GM12878 (cell line): ENCODE data around the gene EPB41. TPM values are rescaled to one million over a fixed set of nuclear protein-coding genes. Genes with fewer than 3 reads are reported as not detected.

ENCODE experiments used
- ATAC-seq: fragments of 200-7000 bp; cut with Tn5 transposase; 3 replicates; pipeline ENCODE4 v1.9.1; 2020; ENCODE audit warnings: mild to moderate bottlenecking, moderate library complexity
- BruUV-seq: library from RNA; stranded (reverse); fragments of 400-500 nt; replicated peaks from 2 replicates; lab custom pipeline; 2021; lab: Mats Ljungman, UMichigan
- CTCF ChIA-PET: fragments of 300-600 bp; sonication (Branson Sonifier 250); formaldehyde crosslinking; extraction: SDS; loops from one replicate; lab custom pipeline; 2021; ENCODE audit warnings: inconsistent platforms; lab: Yijun Ruan, JAX
- POLR2A ChIA-PET: fragments of 350-600 bp; formaldehyde crosslinking; extraction: SDS; loops from one replicate; lab custom pipeline; 2021; ENCODE audit warnings: inconsistent platforms; lab: Charles Lee
- RAD21 ChIA-PET: fragments of 300-600 bp; sonication (Branson Sonifier 250); formaldehyde crosslinking; loops from one replicate; lab custom pipeline; 2023; ENCODE audit warnings: antibody characterized with exemption; ENCODE audit not compliant: unreplicated experiment; lab: Charles Lee
- SMC1A ChIA-PET: fragments of 300-600 bp; sonication (Branson Sonifier 250); formaldehyde crosslinking; loops from one replicate; lab custom pipeline; 2023; ENCODE audit not compliant: unreplicated experiment, uncharacterized antibody; lab: Charles Lee
- DNase-seq: peaks from one replicate; pipeline ENCODE4 v3.0.0-alpha.2; 2011; ENCODE audit warnings: low read depth, low spot score
- FAIRE-seq: peaks from 3 replicates; lab custom pipeline; 2011; peaks lifted over from hg19 to GRCh38; lab: Jason Lieb, UNC
- H2AFZ ChIP-seq: 2 replicates; pipeline ENCODE4 v1.6.0; 2011; ENCODE audit warnings: low read depth, low read length, control low read depth; ENCODE audit not compliant: control insufficient read depth
- H3K27ac ChIP-seq: 2 replicates; pipeline ENCODE4 v1.5.1; 2011; ENCODE audit warnings: control low read depth; ENCODE audit not compliant: control insufficient read depth, insufficient read depth
- H3K27me3 ChIP-seq, 2 experiments: replicated peaks in 1 of 2; 2 replicates each; pipeline versions ENCODE4 v1.6.0 to v1.6.1; 2011; ENCODE audit warnings: low read length in 1 of 2; ENCODE audit not compliant: control insufficient read depth in 2 of 2, insufficient read depth in 2 of 2
- H3K36me3 ChIP-seq, 2 experiments: 2 replicates each; pipeline ENCODE4 v1.5.1; 2011; ENCODE audit warnings: low read length in 1 of 2; ENCODE audit not compliant: control insufficient read depth in 2 of 2, insufficient read depth in 2 of 2
- H3K4me1 ChIP-seq: 2 replicates; pipeline ENCODE4 v1.6.1; 2011; ENCODE audit warnings: mild to moderate bottlenecking, low read length, moderate library complexity, mixed read lengths; ENCODE audit not compliant: control insufficient read depth, insufficient read depth
- H3K4me2 ChIP-seq: 2 replicates; pipeline ENCODE4 v1.6.0; 2011; ENCODE audit warnings: control low read depth; ENCODE audit not compliant: control insufficient read depth, insufficient read depth
- H3K4me3 ChIP-seq: fragments of 200-600 bp; sonication (generic); 2 replicates; pipeline ENCODE4 v1.5.1; 2016
- H3K79me2 ChIP-seq: 2 replicates; pipeline ENCODE4 v1.6.0; 2011; ENCODE audit warnings: low read length; ENCODE audit not compliant: control insufficient read depth, insufficient read depth
- H3K9ac ChIP-seq: 2 replicates; pipeline ENCODE4 v1.8.0; 2011; ENCODE audit warnings: low read length, control low read depth, mixed read lengths; ENCODE audit not compliant: control insufficient read depth, insufficient read depth
- H3K9me3 ChIP-seq: replicated peaks from 3 replicates; pipeline ENCODE4 v1.5.1; 2011; ENCODE audit warnings: mild to moderate bottlenecking, low read length; ENCODE audit not compliant: control insufficient read depth, insufficient read depth
- H4K20me1 ChIP-seq: 2 replicates; pipeline ENCODE4 v1.6.0; 2011; ENCODE audit not compliant: control insufficient read depth, insufficient read depth
- BACH1 ChIP-seq: fragments of 450-650 bp; IDR thresholded peaks from 2 replicates; pipeline ENCODE4 v1.6.1; 2017; ENCODE audit warnings: mild to moderate bottlenecking, borderline replicate concordance
- IRF4 ChIP-seq: IDR thresholded peaks from 2 replicates; pipeline ENCODE4 v1.6.1; 2011; ENCODE audit warnings: low read depth, low read length
- JUNB ChIP-seq: IDR thresholded peaks from 2 replicates; pipeline ENCODE4 v1.6.1; 2016; ENCODE audit warnings: antibody characterized with exemption, mild to moderate bottlenecking
- NR2C2 ChIP-seq: IDR thresholded peaks from 2 replicates; pipeline ENCODE4 v1.6.1; 2011; ENCODE audit warnings: borderline replicate concordance, low read depth; ENCODE audit not compliant: control insufficient read depth, insufficient read length
- PAX5 ChIP-seq: IDR thresholded peaks from 2 replicates; pipeline ENCODE4 v1.6.1; 2011; ENCODE audit warnings: low read depth, low read length, borderline replicate concordance
- PBX3 ChIP-seq: IDR thresholded peaks from 2 replicates; pipeline ENCODE4 v1.6.1; 2011; ENCODE audit warnings: mild to moderate bottlenecking, low read depth, low read length, moderate library complexity; ENCODE audit not compliant: insufficient replicate concordance
- POU2F2 ChIP-seq: IDR thresholded peaks from 3 replicates; pipeline ENCODE4 v1.6.1; 2011; ENCODE audit warnings: low read depth, mild to moderate bottlenecking, low read length, borderline replicate concordance
- RCOR1 ChIP-seq: conservative IDR thresholded peaks from 2 replicates; pipeline ENCODE4 v1.6.1; 2012; ENCODE audit warnings: low read depth, low read length, improper control_type of control experiment
- SIN3A ChIP-seq: IDR thresholded peaks from 2 replicates; pipeline ENCODE4 v1.6.1; 2012; ENCODE audit warnings: low read depth, low read length, improper control_type of control experiment
- TBL1XR1 ChIP-seq: IDR thresholded peaks from 2 replicates; pipeline ENCODE4 v1.6.1; 2012; ENCODE audit warnings: low read depth, low read length, improper control_type of control experiment
- ZBTB4 ChIP-seq: fragments of 450-650 bp; formaldehyde crosslinking; IDR thresholded peaks from 2 replicates; pipeline ENCODE4 v1.4.0; 2022; ENCODE audit warnings: mild to moderate bottlenecking, moderate library complexity
- ZNF384 ChIP-seq: IDR thresholded peaks from 2 replicates; pipeline ENCODE4 v1.6.1; 2012; ENCODE audit warnings: low read depth, mild to moderate bottlenecking, low read length, improper control_type of control experiment, borderline replicate concordance
- WGBS: methylation state at CpG from one replicate; pipeline ENCODE4 v1.1.6; 2016; ENCODE audit warnings: low lambda C conversion rate; ENCODE audit not compliant: insufficient replicate concordance, insufficient coverage; ENCODE audit errors: missing lambda C conversion rate; 5-methylcytosine and 5-hydroxymethylcytosine counted together
- in situ Hi-C: fragments of 300-500 bp; cut with MboI; formaldehyde crosslinking; loops from 9 replicates; pipeline ENCODE4 v1.14.3; 2018; ENCODE audit warnings: mixed read lengths
- intact Hi-C: fragments of 100-400 bp; cut with micrococcal nuclease; formaldehyde crosslinking; loops from one replicate; pipeline ENCODE4 v1.14.2; 2022; ENCODE audit not compliant: unreplicated experiment
- polyA plus RNA-seq, 11 experiments: library from polyadenylated mRNA; depleted of rRNA in 4 of 11; unstranded in 6 of 11; stranded (reverse) in 5 of 11; fragments of >200 nt; fragmentation: Nextera tagmentation in 4 of 11; fragmentation: Illumina TruSeq in 1 of 11; extraction: Ambion mirVana in 4 of 11; extraction: Trizol in 1 of 11; gene quantifications; 1 replicate in 1 of 11; 2 replicates in 10 of 11; pipeline versions ENCODE4 v1.2.1 to v1.2.3, GENCODE V29; 2011 to 2016; ENCODE audit warnings: inconsistent platforms in 2 of 11, missing spikeins in 2 of 11, low read depth in 1 of 11
- total RNA-seq, 4 experiments: library from RNA; depleted of rRNA in 3 of 4; stranded (reverse); fragments of >200 nt in 3 of 4; fragmentation: Illumina TruSeq in 1 of 4; extraction: Trizol in 1 of 4; gene quantifications; 2 replicates each; pipeline versions ENCODE4 v1.2.1 to v1.2.3, GENCODE V29; 2013 to 2021
- TF ChIP-seq, protein P1 (sequence below): IDR thresholded peaks from 2 replicates; pipeline ENCODE4 v1.6.1; 2012; ENCODE audit warnings: mild to moderate bottlenecking, low read depth, low read length
- TF ChIP-seq, protein P2 (sequence below): fragments of 150-350 bp; IDR thresholded peaks from 2 replicates; pipeline ENCODE4 v1.6.1; 2014; ENCODE audit warnings: mild to moderate bottlenecking, low read depth, low read length

Gene EPB41
- total and polyA plus RNA-seq, 10 of the 15 experiments (the other 5 are each of a cell fraction or from before 2014, with no cell fraction given): 1.1 to 77.6 (median 58.8) TPM

DNA sequence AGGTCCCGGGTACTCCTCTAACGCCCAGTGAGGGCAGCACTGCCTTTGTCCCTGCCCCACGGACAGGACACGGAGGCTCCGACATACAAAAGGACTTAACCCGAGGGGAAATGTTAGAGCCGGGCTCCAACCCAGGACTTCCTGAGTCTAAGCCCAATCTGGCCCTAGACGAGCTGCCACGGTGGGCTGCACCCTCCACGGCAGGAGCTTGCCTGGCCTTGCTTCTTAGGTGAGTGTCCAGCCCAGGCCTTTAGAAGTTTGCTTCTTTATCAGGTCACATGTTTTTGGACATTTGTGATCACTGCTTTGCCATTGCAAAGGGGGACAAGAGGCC, 220.3 kb downstream of the EPB41 start:
- Histone ChIP-seq H3K36me3 (no peaks in the 10 kb centered on the region), H3K27me3 (no peaks in the 10 kb centered on the region), H3K27ac (no peak overlapping the region), H2AFZ (no peak overlapping the region), H3K9me3 (no peaks in the 10 kb centered on the region), H3K9ac (no peak overlapping the region), H3K4me1 (no peaks in the 10 kb centered on the region), H4K20me1 (no peaks in the 10 kb centered on the region), H3K4me3 (no peak overlapping the region), H3K79me2 (no peaks in the 10 kb centered on the region), H3K4me2 (no peak overlapping the region)
- ATAC-seq (no peak), DNase-seq (no peak), FAIRE-seq (no peak)
- POLR2A ChIA-PET: no interaction called here
- intact Hi-C loops (no loop called here), in situ Hi-C loops (no loop called here)
- SMC1A ChIA-PET: no interaction called here
- WGBS: 24% methylated on average over 10 of the region's 10 CpGs
- CTCF ChIA-PET: interaction anchor here (1.0 kb wide), 1 partner anchor 21 kb away, joined by 3 read pairs; no protein-coding TSS in a partner anchor
- RAD21 ChIA-PET: interaction anchor here (0.6 kb wide), 1 partner anchor 68 kb away, joined by 3 read pairs; no protein-coding TSS in a partner anchor
- no TSS peak for BruUV-seq
- TF ChIP-seq BACH1: no peak
- no peak for TF ChIP-seq PAX5
- no peak for TF ChIP-seq PBX3
- TF ChIP-seq NR2C2: no peak
- no peak for TF ChIP-seq ZNF384
- TF ChIP-seq, protein P1, sequence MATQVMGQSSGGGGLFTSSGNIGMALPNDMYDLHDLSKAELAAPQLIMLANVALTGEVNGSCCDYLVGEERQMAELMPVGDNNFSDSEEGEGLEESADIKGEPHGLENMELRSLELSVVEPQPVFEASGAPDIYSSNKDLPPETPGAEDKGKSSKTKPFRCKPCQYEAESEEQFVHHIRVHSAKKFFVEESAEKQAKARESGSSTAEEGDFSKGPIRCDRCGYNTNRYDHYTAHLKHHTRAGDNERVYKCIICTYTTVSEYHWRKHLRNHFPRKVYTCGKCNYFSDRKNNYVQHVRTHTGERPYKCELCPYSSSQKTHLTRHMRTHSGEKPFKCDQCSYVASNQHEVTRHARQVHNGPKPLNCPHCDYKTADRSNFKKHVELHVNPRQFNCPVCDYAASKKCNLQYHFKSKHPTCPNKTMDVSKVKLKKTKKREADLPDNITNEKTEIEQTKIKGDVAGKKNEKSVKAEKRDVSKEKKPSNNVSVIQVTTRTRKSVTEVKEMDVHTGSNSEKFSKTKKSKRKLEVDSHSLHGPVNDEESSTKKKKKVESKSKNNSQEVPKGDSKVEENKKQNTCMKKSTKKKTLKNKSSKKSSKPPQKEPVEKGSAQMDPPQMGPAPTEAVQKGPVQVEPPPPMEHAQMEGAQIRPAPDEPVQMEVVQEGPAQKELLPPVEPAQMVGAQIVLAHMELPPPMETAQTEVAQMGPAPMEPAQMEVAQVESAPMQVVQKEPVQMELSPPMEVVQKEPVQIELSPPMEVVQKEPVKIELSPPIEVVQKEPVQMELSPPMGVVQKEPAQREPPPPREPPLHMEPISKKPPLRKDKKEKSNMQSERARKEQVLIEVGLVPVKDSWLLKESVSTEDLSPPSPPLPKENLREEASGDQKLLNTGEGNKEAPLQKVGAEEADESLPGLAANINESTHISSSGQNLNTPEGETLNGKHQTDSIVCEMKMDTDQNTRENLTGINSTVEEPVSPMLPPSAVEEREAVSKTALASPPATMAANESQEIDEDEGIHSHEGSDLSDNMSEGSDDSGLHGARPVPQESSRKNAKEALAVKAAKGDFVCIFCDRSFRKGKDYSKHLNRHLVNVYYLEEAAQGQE: no peak
- TF ChIP-seq ZBTB4: no peak
- TF ChIP-seq JUNB: no peak
- TF ChIP-seq POU2F2: no peak
- TF ChIP-seq IRF4: no peak
- TF ChIP-seq TBL1XR1: no peak
- TF ChIP-seq, protein P2, sequence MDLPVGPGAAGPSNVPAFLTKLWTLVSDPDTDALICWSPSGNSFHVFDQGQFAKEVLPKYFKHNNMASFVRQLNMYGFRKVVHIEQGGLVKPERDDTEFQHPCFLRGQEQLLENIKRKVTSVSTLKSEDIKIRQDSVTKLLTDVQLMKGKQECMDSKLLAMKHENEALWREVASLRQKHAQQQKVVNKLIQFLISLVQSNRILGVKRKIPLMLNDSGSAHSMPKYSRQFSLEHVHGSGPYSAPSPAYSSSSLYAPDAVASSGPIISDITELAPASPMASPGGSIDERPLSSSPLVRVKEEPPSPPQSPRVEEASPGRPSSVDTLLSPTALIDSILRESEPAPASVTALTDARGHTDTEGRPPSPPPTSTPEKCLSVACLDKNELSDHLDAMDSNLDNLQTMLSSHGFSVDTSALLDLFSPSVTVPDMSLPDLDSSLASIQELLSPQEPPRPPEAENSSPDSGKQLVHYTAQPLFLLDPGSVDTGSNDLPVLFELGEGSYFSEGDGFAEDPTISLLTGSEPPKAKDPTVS: no peak
- TF ChIP-seq SIN3A: no peak
- TF ChIP-seq RCOR1: no peak
